HG03095 (cell line): ENCODE results near the gene TPCN1.

Source experiments
- ATAC-seq: cut with Tn5 transposase; IDR thresholded peaks from one replicate; pipeline ENCODE4 v1.9.1; 2021; ENCODE audit warnings: moderate library complexity; ENCODE audit not compliant: unreplicated experiment

TPCN1 gene

GRCh38 chr12:113222730-113223531 is 1.7 kb downstream of the TPCN1 start:
- no peak for ATAC-seq

- ATAC-seq: no peak
Measured at GRCh38 chr12:113224955-113225354, 3.7 kb downstream of the TPCN1 start.

GRCh38 chr12:113226696-113227568 is 5.7 kb downstream of the TPCN1 start:
- ATAC-seq: no peak

DNA sequence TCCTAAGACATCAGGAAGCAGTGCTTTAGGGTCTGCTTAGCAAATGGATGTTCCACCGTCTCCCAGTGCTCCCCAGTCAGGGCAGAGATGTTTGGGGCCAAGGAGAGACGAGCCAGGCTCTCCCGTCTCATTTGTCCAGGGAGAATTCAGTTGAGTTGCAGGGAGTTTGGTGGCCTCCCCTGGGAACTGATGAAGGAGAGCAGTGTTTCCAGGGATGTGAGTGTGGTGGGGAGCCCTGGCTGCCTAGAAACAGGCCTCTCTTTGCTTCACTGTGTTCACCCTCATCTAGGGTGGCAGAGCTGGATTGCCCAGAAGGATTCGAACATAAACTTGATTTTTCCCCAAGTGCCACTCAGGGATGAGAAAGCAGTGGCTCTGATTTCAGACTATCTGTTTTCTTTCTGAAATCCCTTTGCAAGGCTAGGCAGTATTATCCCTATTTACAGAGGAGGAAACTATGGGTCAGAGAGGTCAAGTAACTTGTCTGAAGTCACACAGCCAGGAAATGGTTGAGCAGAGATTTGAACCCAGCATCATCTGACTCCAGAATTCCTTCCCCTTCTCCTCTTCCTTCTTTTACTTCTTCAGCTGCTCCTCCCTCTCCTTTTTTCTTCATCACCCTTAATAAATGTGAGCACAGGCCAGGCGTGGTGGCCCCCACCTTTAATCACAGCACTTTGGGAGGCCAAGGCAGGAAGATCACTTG is 6.6 kb downstream of the TPCN1 start:
- no peak for ATAC-seq

- no peak for ATAC-seq
Measured at GRCh38 chr12:113228394-113229028, 7.2 kb downstream of the TPCN1 start.

DNA sequence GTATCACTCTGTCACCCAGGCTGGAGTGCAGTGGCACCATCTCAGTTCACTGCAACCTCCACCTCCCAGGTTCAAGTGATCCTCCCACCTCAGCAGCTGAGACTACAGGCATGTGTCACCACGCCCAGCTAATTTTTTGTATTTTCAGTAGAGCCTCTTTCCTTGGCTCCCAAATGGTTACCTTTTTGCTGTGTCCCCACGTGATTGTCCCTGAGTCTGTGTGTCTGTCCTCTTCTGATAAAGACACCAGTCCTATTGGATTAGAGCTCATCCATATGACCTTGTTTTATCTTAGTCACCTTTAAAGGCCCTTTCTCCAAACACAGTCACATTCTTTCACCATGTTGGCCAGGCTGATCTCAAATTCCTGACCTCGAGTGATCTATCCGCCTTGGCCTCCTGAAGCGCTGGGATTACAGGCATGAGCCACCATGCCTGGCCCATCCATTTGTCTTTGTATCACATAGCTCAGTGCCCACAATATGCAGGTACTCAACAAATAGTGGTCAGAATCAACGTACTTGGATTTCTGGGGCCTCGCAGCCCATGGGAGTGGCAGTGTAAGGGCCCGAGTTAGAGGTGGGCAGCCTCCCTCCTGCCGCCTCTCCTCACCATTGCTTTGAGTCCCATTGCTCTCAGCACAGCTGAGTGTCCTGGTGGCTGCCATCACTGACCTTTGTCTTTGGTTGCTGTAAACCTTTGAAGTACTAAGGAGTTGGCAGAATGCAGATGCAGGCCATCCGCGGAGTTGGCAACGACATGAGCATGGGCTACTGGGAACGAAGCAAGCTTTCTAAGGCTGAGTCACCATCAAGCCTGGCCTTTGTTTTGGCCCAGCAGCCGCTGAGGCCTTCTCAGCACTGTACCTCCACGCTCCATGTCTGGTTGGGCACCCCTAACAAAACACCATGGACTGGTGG is 9.3 kb downstream of the TPCN1 start:
- peak; percentile 1 for ATAC-seq

DNA sequence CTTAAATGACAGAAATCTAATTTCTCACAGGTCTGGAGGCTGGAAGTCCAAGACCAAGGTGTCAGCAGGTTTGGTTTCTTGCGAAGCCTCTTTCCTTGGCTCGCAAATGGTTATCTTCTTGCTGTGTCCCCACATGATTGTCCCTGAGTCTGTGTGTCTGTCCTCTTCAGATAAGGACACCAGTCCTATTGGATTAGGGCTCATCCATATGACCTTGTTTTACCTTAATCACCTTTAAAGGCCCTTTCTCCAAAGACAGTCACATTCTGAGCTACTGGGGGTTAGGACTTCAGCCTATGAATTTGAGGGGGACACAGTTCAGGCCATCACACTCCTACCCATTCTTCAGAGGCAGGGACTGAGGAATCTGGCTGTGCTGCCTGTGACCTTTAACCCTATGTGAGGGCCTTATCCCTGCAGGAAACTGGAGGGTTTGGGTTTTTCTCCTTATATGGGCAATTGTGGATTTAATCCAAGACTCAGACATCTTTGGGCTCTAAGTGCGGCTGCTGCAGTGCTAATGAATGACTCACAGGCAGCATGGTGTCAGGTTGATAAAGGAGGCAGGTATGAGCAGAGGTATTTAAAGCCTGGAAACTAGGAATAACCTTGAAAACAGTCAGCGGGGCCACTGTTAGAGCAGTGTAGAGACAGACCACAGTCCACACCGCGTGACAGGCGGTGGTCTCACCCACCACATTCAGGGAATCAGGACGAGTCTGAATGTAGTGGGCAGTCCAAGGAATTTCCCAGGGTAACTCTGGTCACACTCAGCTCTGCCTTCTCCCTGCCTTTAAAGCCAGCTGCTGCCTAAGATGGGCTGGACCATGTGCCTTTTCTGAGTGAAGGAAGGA is 10.2 kb downstream of the TPCN1 start:
- no peak for ATAC-seq

DNA sequence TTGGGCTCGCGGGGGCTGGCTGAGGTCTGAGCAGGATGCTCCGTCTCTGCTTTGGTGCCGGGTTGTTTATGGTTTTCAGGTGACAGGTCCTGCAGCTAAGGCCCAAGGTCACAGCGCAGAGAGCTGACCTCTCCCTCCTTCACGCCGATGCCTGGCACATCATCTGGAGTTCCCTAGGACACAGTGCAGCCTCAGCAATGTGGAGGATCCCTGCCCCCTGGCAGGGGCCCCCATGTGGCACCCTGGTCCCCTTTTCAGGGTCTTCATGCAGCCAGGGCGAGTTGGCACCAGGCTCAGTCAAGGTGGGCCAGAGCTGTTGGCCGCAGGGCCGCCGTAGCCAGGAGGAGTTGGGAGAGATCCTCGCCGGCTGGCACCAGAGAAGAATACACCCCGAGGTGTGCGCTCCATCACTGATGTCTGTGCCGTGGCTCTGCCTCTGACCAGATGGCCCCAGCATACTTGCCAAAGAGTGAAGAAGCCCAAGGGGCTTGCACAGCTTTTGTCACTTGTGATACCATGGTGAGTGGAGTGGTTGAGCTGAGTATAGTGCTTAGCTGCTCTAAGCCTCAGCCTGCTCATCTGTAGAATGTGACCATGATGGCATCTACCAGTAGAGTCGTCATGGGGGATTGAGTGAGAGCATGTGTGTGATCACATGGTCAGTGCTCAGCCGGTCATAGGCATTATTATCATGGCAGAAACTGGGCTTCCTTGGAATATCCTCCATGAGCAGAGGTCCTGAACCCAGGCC is 11.0 kb downstream of the TPCN1 start:
- no peak for ATAC-seq

DNA sequence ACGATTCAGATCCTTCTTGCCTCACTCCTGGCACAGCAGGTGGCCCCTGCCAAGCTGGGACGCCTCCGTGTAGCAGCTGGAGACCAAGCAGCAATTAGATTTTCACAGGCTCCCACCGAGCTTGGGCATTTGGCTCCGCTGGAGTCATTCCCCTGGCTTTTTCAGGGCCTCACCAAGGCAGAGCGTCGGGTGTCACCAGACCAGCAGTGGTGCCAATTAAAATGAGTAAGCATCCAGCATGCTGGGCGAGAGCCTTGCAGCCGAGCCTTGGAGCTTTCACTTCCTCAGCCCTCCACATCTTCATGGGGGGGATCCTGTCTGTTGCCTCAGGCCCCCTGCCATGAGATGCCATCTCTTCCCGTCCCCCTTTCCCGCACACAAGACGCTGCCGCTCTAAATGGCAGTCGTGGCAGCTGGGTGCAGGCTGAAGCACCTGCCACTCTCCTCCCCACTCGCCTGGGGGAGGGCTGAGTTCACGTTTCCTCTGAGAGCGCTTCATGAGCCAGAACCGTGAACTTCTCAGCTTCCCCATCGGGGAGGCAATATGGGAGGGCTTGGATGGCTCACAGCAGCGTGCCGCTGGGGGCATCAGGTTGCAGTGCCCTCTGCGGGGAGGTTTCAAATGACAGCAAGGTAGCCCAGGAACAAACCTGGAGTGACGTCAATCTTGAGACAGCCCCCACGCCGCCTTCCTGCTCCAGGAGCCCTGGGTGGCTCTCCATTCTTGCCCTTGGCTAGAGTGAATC is 11.7 kb downstream of the TPCN1 start:
- ATAC-seq: peak; percentile 41

GRCh38 chr12:113233967-113234366 is 12.7 kb downstream of the TPCN1 start:
- no peak for ATAC-seq

- no peak for ATAC-seq
Measured at GRCh38 chr12:113234483-113234882, 13.2 kb downstream of the TPCN1 start.

DNA sequence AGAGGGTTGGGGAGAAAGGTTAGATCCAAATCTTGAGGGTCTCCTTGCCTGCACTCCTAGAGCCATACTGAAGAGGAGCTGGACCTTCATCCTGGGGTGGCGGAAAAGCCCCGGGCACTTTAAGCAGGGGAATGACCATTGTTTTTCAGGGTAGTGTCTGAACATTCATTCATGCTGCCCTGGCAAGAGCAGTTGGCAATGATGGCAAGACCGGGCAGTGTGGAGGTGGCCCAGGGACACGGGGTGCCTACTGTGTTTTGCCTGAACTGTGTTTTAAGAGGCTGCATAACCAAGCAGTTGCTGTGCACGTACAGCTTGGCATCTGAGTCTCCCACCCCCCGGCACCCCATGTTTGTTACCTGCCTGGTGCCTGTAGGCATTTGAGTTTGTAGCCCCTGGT is 14.7 kb downstream of the TPCN1 start:
- no peak for ATAC-seq

GRCh38 chr12:113236539-113237399 is 15.5 kb downstream of the TPCN1 start:
- no peak for ATAC-seq

GRCh38 chr12:113237748-113238147 is 16.5 kb downstream of the TPCN1 start:
- no peak for ATAC-seq

- ATAC-seq: no peak
Measured at GRCh38 chr12:113238309-113238708, 17.0 kb downstream of the TPCN1 start.

DNA sequence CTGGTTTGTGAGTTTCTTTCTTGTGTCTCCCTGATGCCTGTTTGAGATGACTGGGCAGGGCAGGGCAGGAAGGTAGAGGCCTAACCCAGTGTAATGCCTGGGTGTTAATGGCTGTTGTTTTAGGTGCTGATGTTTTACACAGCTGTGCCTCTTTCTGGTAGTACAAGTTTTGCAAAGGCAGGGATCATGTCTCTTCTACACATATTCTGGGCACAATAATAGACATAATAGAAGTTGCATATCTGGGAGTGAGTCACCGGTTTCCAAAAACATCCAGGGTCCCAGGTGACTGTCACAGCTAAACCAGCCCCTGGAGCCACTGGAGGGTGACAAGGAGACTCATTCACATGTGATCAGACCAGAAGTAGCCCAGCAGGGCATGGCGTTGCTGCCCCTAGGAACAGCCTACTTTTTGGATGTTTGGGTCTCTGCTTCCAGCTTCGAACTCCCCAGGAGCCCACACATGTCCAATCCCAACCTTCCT is 18.1 kb downstream of the TPCN1 start:
- ATAC-seq: no peak
